Endothelial cell of hepatic sinusoid (primary cell): ENCODE data around the gene DRC1.

Source experiments
- in situ Hi-C: cut with HindIII; loops from 2 replicates; pipeline ENCODE4 v1.10.0; 2017; ENCODE audit warnings: low sequenced_read_pairs

DRC1 gene

DNA sequence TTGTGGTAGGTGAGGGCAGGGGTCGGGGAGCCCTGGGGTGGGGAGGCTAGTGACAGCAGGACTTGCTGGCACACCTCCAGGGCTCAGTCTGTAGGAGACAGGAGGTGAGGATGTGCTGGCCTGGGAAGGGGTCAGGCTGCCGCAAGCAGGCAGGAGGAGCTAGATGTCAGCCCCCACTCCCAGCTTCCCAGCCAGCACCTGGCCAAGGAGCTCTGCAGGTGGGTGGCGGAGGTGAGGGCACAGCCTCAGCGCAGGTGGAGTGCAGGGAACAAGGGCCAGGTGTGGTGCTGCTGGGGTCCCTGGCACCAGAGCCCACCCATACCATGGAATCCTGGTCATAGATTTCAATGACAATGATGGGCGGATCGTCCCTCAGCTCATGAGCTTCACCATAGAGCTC lies 73.3 kb downstream of the DRC1 start:
- in situ Hi-C loops, result no loop called here

DNA sequence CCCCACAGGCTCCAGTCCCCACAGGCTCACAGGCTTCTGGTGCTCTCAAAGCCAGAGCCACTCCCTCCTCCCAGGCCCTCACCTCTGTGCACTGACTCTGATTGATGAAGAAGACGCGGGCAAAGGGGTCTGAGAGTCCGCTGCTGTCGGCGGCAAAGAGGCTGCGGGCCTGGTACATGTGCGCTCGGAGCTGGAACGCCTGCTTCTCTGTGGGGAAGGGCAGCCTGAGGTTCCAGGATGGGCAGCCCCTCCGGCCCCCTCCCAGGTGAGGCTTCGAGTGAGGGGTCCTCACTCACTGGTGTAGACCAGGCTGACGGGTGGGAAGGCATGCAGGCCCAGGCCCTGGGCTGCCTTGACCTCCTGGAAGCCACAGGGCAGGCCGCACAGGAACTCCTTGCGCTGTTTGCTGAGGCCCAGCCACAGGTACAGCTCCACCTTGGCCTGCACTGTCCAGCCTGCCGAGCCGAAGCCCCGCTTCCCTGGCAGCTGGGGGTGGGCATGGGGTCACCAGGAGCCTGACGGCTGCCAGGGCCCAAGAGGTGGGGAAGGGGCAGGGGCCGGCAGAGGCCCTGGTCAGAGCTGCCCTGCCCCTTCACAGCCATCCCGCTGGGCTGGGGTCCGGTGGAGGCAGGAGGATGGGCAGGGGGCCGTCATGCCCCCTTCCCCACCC lies 74.2 kb downstream of the DRC1 start:
- in situ Hi-C loops, result no loop called here

DNA sequence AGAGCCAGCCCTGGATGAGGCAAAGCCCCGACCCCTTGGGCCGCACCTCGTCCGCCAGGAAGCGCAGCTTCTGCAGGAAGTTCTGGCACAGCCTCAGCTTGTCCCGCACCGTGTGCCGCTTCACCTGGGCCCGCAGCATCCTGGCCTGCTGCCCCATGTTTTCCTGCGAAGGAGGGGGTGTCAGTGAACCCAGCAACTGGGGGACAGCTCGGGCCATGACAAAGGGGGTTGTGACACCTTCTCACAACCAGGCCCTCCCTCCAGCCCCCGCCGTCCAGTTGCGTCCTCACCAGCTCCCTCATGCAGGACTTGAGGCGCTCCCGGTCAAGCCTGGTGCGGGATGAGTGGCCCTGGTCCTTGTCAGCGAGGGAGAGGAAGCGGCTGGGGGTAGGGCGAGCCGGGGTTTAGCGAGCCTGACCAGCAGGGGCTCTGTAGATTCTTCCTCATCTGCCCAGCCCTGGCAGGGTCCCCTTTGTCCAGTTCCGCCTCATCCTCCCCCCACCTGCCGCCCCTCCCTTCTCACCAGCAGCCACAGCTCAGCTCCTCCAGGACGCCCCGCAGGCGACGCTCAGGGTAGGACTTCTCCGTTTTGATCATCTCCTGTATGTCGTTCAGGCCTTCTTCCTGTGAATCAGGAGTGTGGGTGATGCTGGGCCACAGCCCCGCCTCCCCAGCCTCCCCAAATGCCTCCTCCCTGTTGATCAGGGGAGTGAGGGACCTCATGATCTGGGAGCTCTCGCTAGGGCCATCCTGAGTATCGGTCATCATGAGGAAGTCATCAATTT lies 75.6 kb downstream of the DRC1 start:
- in situ Hi-C loops, result no loop called here

DNA sequence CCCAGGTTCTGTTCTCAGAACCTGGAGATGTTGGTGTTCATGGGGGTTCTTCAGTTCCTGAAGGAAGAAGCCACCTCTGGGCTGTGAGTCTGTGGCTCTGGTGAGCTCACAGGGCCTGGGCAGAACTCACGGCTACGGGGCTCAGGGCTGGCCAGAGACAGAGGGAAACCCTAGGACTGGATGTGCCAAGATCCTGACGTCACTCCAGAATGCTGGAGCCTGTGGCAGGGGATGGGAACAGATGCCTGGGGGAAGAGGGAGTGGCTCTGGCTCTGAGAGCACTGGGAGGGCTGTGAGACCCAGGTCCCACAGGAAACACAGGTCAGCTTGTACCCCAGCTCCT lies 76.2 kb downstream of the DRC1 start, which contains the start of gene OTOF:
Gene OTOF (minus strand): TSS at position 214 of the 343 bp plus-strand sequence.
- in situ Hi-C loops, result no loop called here

DNA sequence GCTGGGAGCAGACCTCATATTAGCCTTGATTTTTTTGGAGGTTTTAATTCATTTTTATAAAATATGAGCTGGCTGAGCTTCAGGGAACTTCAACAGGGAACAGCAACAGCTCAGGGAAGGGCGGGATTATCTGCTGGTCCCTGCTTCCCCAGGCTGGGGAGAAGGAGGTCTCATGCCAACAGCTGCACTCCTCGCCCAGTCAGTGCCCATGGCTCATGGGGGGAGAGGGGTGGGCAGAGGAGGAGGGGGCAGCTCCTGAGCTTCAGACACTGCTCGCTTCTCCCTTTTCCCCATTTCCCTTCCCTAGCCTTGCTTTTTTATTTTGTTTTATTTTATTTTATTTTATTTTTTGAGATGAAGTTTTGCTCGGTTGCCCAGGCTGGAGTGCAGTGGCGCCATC lies 76.6 kb downstream of the DRC1 start:
- in situ Hi-C loops, result no loop called here

DNA sequence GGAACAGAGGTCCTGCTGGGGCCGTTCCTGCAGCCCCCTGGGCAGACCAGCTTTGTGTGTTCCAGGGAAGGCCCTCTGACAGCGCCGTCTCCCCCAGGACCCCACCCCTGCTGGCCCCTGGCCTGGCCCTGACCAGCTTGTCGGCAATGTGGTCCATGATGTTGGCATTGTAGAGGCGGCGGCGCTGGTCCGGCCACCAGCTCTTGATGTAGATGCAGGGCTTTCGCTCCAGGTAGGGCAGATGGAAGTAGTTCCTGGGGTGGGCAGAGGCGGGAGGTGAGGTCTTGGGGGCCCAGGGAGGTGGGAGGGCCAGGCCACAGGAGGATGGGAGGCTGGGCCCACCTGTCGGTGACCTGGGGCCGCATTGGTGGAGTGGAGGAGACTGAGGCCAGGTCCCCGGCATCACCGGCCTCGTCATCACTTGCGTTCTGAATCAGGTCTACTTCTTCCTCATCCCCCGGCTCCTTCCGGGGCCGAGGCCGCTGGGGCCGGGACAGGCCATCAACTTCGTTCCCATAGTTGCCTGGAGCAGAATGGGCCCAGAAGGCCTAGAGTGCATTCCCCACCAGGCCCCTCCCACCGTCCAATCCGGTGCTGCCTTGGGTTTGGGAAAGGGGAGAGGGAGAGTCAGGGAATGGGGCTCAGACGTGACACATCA lies 77.5 kb downstream of the DRC1 start:
- in situ Hi-C loops, result no loop called here

DNA sequence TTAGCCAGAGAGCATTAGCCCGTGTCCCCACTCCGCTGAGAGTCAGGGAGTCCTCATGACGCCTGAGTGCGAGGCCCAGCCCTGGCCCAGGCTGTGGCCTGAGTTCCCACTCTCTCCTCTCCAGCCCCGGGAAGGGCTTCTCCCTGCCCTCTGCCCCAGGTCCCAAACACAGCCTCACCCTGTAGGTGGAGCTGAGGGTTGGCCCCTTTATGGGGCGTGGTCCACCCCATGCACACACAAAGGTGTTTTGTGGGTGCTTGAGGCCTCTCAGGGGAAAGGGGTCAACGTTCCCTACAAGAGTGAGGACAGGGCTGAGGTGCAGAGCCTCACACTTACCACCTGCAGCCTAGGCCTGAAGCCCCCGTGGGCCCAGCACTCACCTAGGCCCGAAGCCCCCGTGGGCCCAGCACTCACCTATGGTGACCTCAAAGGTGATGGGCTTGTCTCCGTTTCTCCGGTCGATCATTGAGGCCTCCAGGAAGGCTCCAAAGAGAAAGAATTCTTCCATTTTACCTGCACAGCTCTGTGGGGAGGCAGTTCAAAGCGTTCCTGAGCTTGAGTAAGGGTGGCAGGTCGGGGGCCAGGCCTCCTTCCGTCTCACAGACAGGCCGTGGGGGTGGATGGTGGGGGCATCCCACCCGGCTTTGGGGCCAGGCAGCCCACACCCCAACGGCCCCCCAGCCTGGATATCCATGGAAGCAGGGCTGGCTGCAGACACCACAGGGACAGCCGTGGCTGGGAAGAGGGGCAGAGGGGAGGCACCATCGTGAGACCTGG lies 78.3 kb downstream of the DRC1 start:
- in situ Hi-C loops, result no loop called here

DNA sequence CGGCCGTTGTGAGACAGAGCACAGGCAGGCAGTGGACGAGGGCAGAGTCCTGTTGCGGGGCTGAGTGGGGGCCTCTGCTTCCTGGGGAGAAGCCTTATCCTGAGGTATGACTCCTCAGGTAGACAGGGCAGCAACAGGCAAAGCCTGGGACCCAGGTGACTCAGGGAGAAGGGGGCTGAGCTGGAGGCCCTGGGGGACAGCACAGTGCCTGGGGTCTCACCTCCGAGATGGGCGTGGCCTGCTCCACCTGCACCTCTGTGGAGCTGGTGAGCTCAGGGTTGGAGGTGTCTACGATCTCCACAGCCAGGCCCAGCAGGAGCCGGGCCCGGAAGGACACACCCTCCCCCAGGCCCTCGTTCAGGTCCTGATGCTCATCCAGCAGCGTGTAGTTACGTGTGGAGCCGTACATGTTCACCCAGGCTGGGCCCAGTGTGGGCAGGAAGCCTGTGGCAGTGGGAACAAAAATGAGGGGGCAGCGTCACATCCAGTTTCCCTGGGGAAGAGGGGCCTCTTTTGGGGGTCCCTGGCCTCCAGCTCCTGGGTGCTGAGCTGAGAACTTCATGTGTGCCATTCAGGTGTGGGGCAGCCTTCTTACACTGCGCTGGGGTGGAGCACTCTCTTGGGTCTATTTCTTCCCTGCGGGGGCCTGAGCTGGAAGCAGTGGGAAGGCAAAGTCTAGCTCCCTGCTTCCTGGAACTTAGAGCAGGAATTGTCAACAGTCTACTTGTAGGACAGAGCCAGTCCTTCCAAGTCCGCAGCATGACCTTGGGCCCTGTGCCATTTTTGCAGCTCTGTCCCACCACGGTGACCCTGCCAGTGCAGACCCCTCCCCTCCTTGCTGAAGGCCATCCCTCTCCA lies 79.1 kb downstream of the DRC1 start:
- in situ Hi-C loops, result no loop called here

DNA sequence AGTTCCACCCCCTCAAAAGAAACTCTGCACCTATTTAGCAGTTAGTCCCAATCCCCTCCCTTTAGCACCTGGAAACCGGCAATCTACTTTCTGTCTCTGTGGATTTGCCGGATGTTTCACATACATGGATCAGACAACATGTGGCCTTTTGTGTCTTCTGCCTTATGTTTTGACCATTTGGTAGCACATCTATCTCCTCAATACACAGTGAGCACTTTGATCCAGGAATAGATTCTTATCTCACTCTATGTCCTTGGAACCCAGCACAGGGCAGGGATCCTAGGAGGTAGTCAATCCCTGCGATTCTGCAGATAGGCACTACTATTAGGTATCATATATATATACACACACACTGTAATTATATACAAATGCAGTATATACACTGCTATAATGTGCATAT lies 80.0 kb downstream of the DRC1 start:
- in situ Hi-C loops, result no loop called here

DNA sequence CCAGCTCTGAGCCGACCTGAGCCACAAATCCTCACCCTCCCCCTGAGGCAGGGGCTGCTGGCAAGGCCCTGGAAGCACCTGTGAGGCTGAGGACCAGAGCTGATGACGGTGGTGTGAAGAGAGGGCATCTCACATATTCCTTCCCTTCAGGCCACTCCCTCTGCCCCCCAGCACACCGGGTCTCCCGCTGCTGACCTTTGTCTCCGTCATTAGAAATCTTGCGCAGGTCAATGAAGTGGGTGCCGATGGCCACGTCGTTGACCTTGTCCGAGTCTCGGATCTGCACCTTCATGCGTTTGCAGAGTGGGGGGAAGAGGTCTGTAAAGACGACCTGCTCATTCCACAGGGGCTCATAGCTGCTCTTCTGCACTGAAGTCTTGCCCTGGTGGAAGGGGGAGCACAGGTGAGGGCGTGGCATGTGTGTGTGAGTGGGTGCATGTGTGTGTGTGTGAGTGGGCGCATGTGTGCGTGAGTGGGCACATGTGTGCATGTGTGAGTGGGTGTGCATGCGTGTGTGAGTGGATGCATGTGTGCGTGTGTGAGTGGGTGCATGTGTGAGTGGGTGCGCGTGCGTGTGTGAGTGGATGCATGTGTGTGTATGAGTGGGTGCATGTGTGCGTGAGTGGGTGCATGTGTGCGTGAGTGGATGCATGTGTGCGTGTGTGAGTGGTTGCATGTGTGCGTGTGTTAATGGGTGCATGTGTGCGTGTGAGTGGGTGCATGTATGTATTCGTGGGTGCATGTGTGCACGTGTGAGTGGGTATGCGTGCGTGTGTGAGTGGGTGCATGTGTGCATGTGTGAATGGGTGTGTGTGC lies 80.7 kb downstream of the DRC1 start:
- in situ Hi-C loops, result no loop called here

DNA sequence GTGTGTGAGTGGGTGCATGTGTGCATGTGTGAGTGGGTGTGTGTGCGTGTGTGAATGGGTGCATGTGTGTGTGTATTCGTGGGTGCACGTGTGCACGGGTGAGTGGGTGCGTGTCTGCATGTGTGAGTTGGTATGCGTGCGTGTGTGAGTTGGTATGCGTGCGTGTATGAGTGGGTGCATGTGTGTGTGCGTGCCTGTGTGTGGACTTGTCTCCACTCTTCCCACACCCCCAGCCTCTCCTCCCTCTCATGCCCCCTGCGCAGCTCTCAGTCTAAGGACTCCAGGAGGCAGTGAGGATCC lies 81.3 kb downstream of the DRC1 start:
- in situ Hi-C loops, result no loop called here

DNA sequence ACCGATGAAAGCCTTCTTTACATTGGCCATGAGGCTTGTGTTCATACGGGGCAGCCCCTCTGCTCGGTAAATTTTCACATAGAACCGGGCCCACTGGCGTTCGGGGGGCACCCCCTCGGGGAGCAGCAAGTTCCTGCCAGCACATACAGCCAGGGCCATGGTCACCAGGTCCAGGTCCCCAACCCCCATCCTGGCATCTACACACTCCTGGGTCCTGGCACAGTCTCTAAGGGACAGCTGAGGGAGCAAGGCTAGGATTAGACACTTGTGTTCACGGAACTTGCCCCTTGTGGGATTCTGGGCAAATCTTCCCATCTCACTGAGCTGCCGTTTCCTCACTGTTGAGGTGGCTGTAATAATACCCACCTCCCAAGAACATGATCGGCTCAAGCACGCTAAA lies 81.8 kb downstream of the DRC1 start:
- in situ Hi-C loops, result no loop called here

DNA sequence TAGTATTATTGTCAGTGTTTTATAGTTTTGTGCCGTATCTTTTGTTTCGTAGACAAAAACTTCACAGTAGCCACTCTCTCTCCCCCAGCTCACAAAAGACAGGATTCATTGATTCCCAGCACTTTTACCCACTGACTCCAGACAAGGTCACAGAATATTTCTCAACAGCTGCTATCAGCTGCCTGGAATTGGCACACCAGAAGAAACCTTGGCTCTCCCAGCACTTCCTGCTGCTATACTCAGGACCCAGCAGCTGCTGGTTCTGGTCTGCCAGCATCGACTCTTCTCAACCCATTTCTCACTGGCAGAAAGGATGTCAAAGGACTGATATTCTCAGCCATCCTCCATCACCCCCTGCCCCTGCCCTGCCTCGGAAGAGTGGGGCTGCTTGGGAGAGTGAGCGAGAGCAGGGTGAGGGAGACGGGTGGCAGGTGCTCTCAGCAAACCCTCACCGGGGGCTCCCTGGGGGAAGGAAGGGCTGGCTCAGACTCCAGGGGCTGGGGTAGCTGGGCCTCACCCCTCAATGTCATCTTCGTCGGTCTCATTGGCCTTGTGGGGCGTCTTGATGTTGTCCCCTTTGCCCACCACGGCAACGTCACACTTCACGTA lies 82.3 kb downstream of the DRC1 start:
- in situ Hi-C loops, result no loop called here

DNA sequence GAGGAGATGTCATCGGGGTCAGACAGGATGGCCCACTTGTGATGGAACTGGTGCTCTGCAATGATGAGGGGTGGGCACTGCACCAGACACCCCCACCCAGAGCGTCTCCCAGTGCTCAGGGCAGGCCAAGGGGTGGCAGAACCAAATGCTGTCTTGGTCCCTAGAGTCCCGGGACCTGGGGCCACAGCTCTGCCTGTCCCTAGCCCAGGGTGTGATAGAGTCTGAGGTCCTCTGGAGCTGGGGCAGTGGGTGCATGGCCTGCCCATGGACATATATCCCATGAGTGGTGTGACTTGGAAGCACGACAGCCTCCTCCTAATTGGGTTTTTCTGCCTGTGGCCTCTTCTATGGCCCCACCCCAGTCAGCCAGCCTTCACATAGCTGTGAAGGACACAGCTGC lies 82.9 kb downstream of the DRC1 start:
- in situ Hi-C loops, result no loop called here

DNA sequence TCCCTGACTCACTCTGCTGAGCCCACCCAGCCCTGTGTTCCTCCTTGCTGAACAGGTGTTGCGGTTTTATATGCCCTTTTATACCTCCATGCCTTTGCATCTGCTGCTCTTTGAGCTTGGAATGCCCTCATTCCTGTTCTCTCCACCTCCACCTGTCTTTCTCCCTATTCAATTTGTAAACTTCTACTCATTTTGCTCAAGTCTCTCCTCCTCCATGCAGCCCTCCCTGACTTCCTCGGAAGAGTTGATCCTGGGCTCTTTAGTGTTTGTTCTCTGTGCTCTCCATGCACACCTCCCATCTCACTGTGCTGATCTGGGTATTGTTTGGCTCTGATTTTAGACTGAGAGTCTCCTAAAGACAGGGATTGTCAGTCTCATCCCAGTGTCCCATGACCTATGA lies 83.4 kb downstream of the DRC1 start:
- in situ Hi-C loops, result no loop called here

DNA sequence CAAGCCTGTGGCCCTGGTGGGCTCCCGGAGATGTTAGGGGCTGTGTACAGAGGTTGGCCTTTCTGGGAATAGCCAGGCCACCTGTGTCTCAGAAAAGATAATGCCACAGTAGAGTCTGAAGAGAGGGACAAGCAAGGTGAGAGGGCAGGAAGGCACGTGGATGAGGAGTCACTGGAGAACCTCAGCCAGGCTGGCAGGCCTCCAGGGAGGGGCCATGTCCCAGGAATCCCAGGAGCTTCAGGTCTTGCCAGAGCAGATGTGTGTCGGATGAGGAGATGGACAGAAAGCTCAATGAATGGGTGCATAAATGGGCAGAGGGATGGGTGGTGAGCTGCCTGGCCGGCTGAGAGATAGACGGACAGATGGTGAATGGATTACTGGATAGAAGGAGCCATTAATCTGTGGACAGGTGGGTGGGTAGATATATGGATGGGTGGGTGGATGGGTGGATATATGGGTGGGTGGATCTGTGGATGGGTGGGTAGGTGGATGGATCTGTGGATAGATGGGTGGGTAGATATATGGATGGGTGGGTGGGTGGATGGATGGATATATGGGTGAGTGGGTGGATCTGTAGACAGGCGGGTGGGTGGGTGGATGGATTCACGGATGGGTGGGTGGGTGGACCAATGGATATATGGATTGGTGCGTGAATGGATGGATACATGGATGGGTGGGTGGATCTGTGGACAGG lies 84.2 kb downstream of the DRC1 start:
- in situ Hi-C loops, result no loop called here

DNA sequence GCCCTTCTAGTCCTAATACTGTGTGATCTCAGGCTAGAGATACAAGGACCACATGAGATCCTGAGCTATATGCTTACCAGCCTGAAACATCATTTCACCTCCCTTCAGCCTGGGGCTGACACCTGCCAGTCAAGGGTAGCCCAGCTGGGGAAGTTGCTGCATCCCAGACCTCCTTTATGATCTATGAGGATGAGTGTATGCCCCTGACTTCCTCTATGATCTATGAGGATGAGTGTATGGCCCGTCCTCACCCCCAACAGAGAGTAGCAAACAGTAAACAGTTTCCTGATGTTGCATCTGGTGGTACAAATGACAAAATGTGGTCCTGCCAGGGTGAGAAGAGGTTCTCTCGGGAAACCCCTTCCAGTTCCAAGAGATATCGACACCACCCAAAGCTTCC lies 85.1 kb downstream of the DRC1 start:
- in situ Hi-C loops, result no loop called here

DNA sequence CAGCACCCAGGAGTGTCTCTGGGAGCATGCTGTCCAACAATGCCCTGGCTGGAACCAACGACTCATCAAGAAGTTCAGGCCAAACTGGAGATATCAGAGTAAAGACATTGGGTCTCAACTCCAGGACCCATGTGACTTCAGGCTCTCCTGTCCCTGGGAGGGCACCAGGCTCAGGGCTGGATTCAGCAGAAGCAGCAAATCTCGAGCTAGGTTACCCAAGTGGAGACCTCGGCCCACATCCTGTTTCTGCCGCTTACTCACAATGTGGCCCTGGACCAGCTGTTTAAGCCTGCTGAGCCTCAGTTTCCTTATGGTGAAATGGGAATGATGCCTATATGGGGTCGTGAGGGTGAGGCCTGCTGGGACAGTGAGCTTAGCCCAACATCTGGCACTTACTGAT lies 85.5 kb downstream of the DRC1 start:
- in situ Hi-C loops, result no loop called here
